Parathyroid adenoma (tissue), 2 donors: Measurements from ENCODE around the gene DOCK4.

ENCODE experiments used
- H2AFZ ChIP-seq: fragments of 300-600 bp; sonication (generic); one replicate; pipeline ENCODE4 v1.7.0; 2017; ENCODE audit warnings: antibody characterized with exemption, mild to moderate bottlenecking
- H3K27ac ChIP-seq: fragments of 300-600 bp; sonication (generic); one replicate; pipeline ENCODE4 v1.7.0; 2017
- H3K27me3 ChIP-seq: fragments of 300-600 bp; sonication (generic); one replicate; pipeline ENCODE4 v1.7.0; 2017; ENCODE audit warnings: low read length; ENCODE audit not compliant: control insufficient read depth, insufficient read depth
- H3K36me3 ChIP-seq: fragments of 300-600 bp; sonication (generic); one replicate; pipeline ENCODE4 v1.7.0; 2017; ENCODE audit warnings: low read length; ENCODE audit not compliant: control insufficient read depth, insufficient read depth
- H3K4me1 ChIP-seq: fragments of 300-600 bp; sonication (generic); one replicate; pipeline ENCODE4 v1.7.0; 2017; ENCODE audit warnings: control low read depth
- H3K4me2 ChIP-seq: fragments of 300-600 bp; sonication (generic); one replicate; pipeline ENCODE4 v1.7.0; 2017; ENCODE audit warnings: low read length
- H3K4me3 ChIP-seq: fragments of 300-600 bp; sonication (generic); one replicate; pipeline ENCODE4 v1.7.0; 2017; ENCODE audit warnings: low read depth, low read length
- H3K79me2 ChIP-seq: fragments of 300-600 bp; sonication (generic); one replicate; pipeline ENCODE4 v1.7.0; 2017; ENCODE audit warnings: control low read depth
- H3K9ac ChIP-seq: fragments of 300-600 bp; sonication (generic); one replicate; pipeline ENCODE4 v1.7.0; 2017; ENCODE audit warnings: mild to moderate bottlenecking
- H3K9me3 ChIP-seq: fragments of 300-600 bp; sonication (generic); one replicate; pipeline ENCODE4 v1.7.0; 2017; ENCODE audit warnings: low read length; ENCODE audit not compliant: control insufficient read depth
- TF ChIP-seq, protein P1 (sequence below): fragments of 300-600 bp; sonication (generic); IDR thresholded peaks from one replicate; pipeline ENCODE4 v1.7.0; 2017; ENCODE audit warnings: antibody characterized with exemption, mild to moderate bottlenecking
- donor health status: primary hyperparathyroidism.

DOCK4 gene

DNA sequence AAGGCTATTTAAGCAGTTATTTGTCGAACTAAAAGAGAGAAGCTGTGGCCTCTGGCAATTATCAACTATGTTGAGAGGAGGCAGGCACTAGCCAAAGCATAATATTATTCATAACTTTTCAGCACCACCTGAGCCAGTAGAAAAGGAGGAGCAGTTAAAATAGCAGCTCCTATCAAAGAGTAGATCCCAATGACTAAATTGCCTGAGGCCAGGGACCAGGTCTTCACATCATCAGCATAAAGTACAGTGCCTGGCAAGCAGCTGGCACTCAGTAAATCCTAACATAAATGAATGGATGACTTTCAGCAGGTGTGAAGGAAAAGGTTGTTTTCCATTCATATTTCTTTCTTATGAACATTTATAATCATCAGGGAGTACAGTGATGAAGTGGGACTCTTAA is 334.9 kb downstream of the DOCK4 start:
- H3K9me3 ChIP-seq, result no peaks in the 10 kb centered on the region
- H3K79me2 ChIP-seq, result no peaks in the 10 kb centered on the region
- no peak overlapping the region for H3K27ac ChIP-seq
- no peak overlapping the region for H3K4me2 ChIP-seq
- no peak overlapping the region for H3K9ac ChIP-seq
- peaks cover 3% of the 10 kb centered on the region for H3K4me1 ChIP-seq
- H3K36me3 ChIP-seq, result no peaks in the 10 kb centered on the region
- H3K4me3 ChIP-seq, result no peak overlapping the region
- H3K27me3 ChIP-seq, result no peaks in the 10 kb centered on the region
- TF ChIP-seq, protein P1, sequence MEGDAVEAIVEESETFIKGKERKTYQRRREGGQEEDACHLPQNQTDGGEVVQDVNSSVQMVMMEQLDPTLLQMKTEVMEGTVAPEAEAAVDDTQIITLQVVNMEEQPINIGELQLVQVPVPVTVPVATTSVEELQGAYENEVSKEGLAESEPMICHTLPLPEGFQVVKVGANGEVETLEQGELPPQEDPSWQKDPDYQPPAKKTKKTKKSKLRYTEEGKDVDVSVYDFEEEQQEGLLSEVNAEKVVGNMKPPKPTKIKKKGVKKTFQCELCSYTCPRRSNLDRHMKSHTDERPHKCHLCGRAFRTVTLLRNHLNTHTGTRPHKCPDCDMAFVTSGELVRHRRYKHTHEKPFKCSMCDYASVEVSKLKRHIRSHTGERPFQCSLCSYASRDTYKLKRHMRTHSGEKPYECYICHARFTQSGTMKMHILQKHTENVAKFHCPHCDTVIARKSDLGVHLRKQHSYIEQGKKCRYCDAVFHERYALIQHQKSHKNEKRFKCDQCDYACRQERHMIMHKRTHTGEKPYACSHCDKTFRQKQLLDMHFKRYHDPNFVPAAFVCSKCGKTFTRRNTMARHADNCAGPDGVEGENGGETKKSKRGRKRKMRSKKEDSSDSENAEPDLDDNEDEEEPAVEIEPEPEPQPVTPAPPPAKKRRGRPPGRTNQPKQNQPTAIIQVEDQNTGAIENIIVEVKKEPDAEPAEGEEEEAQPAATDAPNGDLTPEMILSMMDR, result no peak
- no peak overlapping the region for H2AFZ ChIP-seq

DNA sequence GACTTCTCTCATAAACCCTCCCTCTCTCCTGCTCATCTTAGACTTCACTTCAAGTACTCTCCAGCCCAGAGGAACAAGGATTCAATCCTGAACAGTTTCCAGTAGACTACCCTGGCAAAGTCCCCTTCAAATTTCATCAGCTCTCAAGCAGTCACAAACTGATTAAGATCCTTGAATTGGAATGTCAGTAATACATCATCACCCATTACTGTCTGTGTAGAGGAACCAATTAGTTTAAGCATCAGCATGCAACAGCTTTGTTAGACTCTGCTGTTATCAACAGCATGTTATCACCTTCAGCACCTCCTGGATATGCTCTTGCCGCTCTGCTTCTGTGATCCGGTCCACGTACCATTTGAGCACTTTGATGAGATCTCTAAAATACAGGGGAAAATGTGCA is 336.9 kb downstream of the DOCK4 start:
- Histone ChIP-seq H3K4me3 (no peak overlapping the region), H3K9me3 (no peaks in the 10 kb centered on the region), H3K27ac (no peak overlapping the region), H3K4me1 (peaks cover 3% of the 10 kb centered on the region), H3K79me2 (no peaks in the 10 kb centered on the region), H3K4me2 (no peak overlapping the region), H3K27me3 (no peaks in the 10 kb centered on the region), H2AFZ (no peak overlapping the region), H3K36me3 (no peaks in the 10 kb centered on the region), H3K9ac (no peak overlapping the region)
- TF ChIP-seq, protein P1, result no peak

DNA sequence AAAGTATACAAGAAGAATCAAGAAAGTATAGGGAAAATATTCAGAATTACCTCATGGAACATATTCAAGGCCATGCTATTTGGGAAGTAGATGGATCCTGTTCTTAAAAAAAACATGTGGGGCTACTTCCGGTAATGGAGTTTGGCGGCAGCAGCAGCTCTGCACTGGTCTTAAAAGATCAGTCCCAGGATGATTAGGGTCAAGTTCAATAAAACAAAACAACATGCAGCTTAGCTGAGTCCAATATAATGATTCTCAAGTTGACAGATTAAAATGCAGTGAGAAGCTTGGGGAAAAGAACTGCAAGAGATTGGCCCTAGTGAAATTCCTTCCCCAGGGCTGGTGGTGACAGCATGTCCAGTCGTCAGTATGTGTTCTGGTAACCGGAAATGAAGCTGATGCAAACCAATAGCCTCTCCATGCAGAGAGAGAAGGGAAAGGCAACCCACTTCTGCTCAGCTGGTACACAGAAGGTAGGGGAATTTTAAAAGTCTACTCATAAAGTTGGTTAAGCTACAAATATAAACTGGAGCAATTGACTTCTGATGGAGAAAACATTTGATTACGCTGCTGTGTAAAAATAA is 338.8 kb downstream of the DOCK4 start:
- no peaks in the 10 kb centered on the region for H3K36me3 ChIP-seq
- H3K9me3 ChIP-seq, result no peaks in the 10 kb centered on the region
- no peaks in the 10 kb centered on the region for H3K27me3 ChIP-seq
- H3K4me1 ChIP-seq, result peaks cover 3% of the 10 kb centered on the region
- H2AFZ ChIP-seq, result peak overlapping the region; percentile 9
- H3K27ac ChIP-seq, result no peak overlapping the region
- H3K9ac ChIP-seq, result no peak overlapping the region
- H3K79me2 ChIP-seq, result no peaks in the 10 kb centered on the region
- no peak overlapping the region for H3K4me3 ChIP-seq
- H3K4me2 ChIP-seq, result no peak overlapping the region
- TF ChIP-seq, protein P1, result no peak

DNA sequence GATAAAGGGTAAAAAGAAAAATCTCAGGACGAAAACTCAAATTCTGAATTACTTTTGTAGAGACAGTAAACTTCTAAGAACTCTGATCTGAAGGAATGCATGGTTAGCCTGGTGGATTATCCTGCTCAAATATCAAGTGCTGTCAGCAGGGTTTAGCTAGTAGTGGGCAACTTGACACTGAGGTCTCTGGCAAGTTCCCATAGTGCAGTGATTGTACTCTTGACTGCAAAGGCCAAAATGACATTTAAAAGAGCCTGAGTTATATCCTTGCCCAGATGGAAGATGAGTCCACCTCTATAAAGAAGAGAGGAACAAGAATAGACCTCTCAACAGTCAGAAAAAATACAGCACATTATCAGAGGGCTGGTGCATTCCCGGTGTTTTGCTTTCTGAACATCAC is 339.4 kb downstream of the DOCK4 start:
- H3K27me3 ChIP-seq, result no peaks in the 10 kb centered on the region
- no peaks in the 10 kb centered on the region for H3K9me3 ChIP-seq
- no peak overlapping the region for H3K9ac ChIP-seq
- peaks cover 3% of the 10 kb centered on the region for H3K4me1 ChIP-seq
- H3K4me3 ChIP-seq, result no peak overlapping the region
- TF ChIP-seq, protein P1, result no peak
- H3K79me2 ChIP-seq, result no peaks in the 10 kb centered on the region
- H3K4me2 ChIP-seq, result no peak overlapping the region
- H2AFZ ChIP-seq, result no peak overlapping the region
- H3K36me3 ChIP-seq, result no peaks in the 10 kb centered on the region
- H3K27ac ChIP-seq, result no peak overlapping the region

DNA sequence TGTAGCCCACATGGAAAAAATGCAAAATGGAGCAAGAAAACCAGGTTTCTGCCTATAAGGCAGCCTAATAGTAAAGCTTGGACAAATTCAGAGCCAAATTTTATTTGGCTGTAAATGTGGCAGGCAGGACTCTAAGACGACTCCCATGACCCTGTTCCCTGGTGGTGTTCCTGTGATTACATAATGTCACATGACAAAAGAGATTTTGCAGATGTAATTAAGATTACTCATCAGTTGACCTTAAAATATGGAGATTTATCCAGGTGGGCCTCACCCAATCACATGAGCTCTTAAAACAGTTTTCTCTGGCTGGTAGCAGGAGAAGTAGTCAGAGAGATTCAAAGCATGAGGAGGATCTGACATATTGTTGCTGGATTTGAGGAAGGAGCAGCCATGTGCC is 340.8 kb downstream of the DOCK4 start:
- Histone ChIP-seq H3K4me2 (no peak overlapping the region), H3K27me3 (no peaks in the 10 kb centered on the region), H3K9ac (no peak overlapping the region), H3K36me3 (no peaks in the 10 kb centered on the region), H3K27ac (no peak overlapping the region), H3K4me3 (no peak overlapping the region), H3K79me2 (no peaks in the 10 kb centered on the region), H3K9me3 (no peaks in the 10 kb centered on the region), H3K4me1 (peaks cover 3% of the 10 kb centered on the region), H2AFZ (no peak overlapping the region)
- TF ChIP-seq, protein P1, result no peak
